NCI-H226 (cell line): ENCODE measurements around the gene GALNS.
A peak's percentile ranks its signal among the peaks of the same experiment; 100 is the strongest.

ENCODE experiments used
- DNase-seq: peaks from one replicate; pipeline ENCODE4 v3.0.0-alpha.2; 2015

GALNS gene

GRCh38 chr16:88874938-88875599 is 18.3 kb upstream of the GALNS start:
- no peak for DNase-seq

- DNase-seq: no peak
Observed at GRCh38 chr16:88872650-88873331, 16.0 kb upstream of the GALNS start.

- no peak for DNase-seq
Observed at GRCh38 chr16:88871730-88872416, 15.1 kb upstream of the GALNS start.

- no peak for DNase-seq
Observed at GRCh38 chr16:88871349-88871702, 14.6 kb upstream of the GALNS start.

- DNase-seq: no peak
Observed at GRCh38 chr16:88870608-88871348, 14.0 kb upstream of the GALNS start.

- no peak for DNase-seq
Observed at GRCh38 chr16:88869673-88869980, 12.9 kb upstream of the GALNS start.

GRCh38 chr16:88868974-88869672 is 12.4 kb upstream of the GALNS start:
- DNase-seq: no peak

- no peak for DNase-seq
Observed at GRCh38 chr16:88867581-88868246, 11.0 kb upstream of the GALNS start.

- DNase-seq: no peak
Observed at GRCh38 chr16:88866151-88866920, 9.6 kb upstream of the GALNS start, which contains the start of gene PABPN1L. Gene PABPN1L (minus strand): TSS chr16:88866660. CDS start chr16:88866606, 54 bp downstream.

- DNase-seq: no peak
Observed at GRCh38 chr16:88865742-88866141, 9.0 kb upstream of the GALNS start.

- no peak for DNase-seq
Observed at GRCh38 chr16:88865310-88865709, 8.6 kb upstream of the GALNS start.

- no peak for DNase-seq
Observed at GRCh38 chr16:88864521-88864920, 7.8 kb upstream of the GALNS start.

- no peak for DNase-seq
Observed at GRCh38 chr16:88864099-88864498, 7.4 kb upstream of the GALNS start.

GRCh38 chr16:88863426-88863825 is 6.7 kb upstream of the GALNS start:
- no peak for DNase-seq

GRCh38 chr16:88862968-88863367 is 6.2 kb upstream of the GALNS start:
- no peak for DNase-seq

- DNase-seq: no peak
Observed at GRCh38 chr16:88861359-88861758, 4.6 kb upstream of the GALNS start.

- no peak for DNase-seq
Observed at GRCh38 chr16:88859381-88860091, 2.8 kb upstream of the GALNS start.

GRCh38 chr16:88857728-88858339 is 1.1 kb upstream of the GALNS start:
- DNase-seq: peak; percentile 69

- DNase-seq: no peak
Observed at GRCh38 chr16:88856122-88856827, 472 bp downstream of the GALNS start.

- DNase-seq: no peak
Observed at GRCh38 chr16:88855736-88856121, 1.0 kb downstream of the GALNS start.
